ENCODE results near the gene AHR.
"Not testable (repeated sequence)": the region's sequence is repeated elsewhere in the genome, so short reads cannot be mapped to it uniquely, and the experiment has no call there.

Gene AHR

DNA sequence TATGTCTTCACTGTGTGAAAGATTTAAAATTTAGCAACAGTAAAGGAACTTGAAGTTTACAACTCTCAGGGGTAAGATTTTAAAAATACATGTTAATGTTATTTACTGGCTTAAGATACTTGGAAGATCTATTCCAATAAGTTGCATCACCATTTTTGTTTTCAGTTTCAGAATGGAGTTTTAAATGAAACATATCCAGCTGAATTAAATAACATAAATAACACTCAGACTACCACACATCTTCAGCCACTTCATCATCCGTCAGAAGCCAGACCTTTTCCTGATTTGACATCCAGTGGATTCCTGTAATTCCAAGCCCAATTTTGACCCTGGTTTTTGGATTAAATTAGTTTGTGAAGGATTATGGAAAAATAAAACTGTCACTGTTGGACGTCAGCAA, 44.3 kb downstream of the AHR start:
- DNase-seq = no peak

DNA sequence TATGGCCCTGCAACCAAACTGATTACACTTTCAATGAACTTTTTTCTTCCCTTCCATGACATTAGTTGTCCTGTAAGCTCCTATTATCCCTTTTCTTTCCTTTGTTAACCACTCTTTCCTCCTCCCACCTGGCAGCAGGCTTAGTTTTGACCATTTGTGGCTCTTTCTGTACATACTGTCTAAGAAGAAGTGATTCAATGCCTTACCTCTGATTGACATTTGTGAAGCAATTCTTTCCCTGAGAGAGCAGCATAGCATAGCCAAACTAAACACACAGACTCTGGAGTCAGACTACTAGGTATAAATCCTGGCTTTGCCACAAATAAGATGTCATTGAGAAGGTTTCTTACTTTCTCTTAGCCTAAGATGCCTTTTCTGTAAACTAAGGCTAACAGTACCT, 48.9 kb downstream of the AHR start:
- DNase-seq = no peak

DNA sequence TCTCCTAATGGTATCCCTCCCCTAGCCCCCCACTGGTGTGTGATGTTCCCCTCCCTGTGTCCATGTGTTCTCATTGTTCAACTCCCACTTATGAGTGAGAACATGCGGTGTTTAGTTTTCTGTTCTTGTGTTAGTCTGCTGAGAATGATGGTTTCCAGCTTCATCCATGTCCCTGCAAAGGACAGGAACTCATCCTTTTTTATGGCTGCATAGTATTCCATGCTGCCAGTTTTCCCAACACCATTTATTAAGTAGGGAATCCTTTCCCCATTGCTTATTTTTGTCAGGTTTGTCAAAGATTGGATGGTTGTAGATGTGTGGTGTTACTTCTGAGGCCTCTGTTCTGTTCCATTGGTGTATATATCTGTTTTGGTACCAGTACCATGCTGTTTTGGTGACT, 50.5 kb downstream of the AHR start:
- DNase-seq = not testable (repeated sequence)

DNA sequence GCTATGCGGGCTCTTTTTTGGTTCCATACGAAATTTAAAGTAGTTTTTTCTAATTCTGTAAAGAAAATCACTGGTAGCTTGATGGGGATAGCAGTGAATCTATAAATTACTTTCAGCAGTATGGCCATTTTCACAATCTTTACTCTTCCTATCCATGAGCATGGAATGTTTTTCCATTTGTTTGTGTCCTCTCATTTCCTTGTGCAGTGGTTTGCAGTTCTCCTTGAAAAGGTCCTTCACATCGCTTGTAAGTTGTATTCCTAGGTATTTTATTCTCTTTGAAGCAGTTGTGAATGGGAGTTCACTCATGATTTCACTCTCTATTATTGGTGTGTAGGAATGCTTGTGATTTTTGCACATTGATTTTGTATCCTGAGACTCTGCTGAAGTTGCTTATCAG, 51.9 kb downstream of the AHR start:
- DNase-seq = not testable (repeated sequence)

DNA sequence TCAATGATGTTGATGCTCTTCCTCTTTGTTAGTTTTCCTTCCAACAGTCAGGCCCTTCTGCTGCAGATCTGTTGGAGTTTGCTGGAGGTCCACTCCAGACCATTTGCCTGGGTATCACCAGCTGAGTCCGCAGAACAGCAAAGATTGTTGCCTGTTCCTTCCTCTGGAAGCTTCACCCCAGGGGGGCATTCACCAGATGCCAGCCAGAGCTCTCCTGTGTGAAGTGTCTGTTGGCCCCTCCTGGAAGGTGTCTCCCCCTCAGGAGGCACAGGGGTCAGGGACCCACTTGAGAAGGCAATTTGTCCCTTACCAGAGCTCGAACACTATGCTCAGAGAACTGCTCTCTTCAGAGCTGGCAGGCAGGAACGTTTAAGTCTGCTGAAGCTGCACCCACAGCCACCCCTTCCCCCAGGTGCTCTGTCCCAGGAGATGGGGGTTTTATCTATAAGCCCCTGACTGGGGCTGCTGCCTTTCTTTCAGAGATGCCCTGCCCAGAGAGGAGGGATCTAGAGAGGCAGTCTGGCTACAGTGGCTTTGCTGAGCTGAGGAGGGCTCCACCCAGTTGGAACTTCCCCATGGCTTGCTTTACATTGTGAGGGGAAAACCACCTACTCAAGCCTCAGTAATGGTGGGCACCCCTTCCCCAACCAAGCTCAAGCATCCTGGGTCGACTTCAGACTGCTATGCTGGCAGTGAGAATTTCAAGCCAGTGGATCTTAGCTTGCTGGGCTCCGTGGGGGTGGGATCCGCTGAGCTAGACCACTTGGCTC, 55.4 kb downstream of the AHR start:
- DNase-seq = not testable (repeated sequence)

- no peak for DNase-seq
Measured at GRCh38 chr7:17354473-17354872, 56.0 kb downstream of the AHR start.

DNA sequence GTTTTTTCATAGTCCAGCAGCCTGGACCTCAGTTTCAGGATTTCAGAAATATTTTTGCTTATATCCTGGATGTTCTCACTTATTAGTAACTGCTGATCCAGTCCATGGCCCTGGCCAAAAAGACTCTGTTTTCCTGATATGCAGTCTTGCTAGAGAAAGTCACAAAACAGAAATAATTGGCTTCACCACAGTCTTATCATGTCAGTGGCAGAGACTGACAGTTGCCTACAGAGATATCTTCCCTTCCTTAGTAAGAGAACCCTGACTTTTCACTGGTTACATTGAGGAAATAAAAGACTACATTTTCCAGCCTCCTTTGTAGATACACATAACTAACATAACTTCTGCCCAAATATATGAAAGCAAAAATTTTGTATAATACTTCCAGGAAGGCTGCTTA, 56.6 kb downstream of the AHR start:
- no peak for DNase-seq

DNA sequence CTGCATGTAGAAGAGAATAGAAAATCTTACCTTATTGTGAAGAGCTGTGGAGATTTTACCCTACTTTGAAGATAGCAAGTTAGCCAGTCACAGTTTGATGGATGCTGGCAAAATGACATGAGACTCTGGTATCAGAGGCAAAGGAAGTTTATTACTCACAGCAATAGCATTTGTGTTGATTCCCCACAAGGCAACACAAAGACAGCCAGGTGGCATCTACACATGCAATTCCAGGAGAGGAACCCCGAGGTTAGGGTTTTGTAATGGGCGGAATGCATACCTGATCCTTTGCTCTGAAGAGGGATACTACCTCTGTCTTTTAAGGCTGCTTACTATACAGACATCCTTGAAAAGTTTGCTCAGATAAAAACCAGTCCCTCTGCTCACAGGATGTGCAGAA, 59.5 kb downstream of the AHR start:
- DNase-seq = no peak

DNA sequence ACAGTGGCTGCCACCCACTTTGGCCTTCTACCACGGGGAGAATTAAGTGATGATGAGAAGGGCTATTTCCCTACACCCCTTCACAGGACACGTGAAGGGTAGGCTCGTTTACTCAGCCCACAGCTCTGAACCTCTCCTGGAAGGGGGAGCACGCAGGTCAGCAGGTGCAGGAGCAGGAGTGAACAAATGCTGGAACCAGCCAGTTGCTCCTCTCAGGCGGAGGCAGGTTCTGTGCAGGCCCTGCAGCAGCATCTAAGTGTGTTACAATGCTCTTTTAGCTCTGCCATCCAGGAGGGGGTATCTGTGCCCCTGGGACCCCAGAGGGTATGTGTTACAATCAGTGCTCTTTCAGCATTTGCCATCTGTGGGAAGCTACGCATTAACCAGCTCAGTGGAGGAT, 61.2 kb downstream of the AHR start:
- no peak for DNase-seq

GRCh38 chr7:17362439-17363105, 64.1 kb downstream of the AHR start:
- DNase-seq = no peak

GRCh38 chr7:17364671-17365070, 66.2 kb downstream of the AHR start:
- DNase-seq = no peak

- DNase-seq = no peak
Measured at GRCh38 chr7:17365775-17366174, 67.3 kb downstream of the AHR start.

- no peak for DNase-seq
Measured at GRCh38 chr7:17367502-17367901, 69.0 kb downstream of the AHR start.

GRCh38 chr7:17368856-17369524, 70.5 kb downstream of the AHR start:
- no peak for DNase-seq

DNA sequence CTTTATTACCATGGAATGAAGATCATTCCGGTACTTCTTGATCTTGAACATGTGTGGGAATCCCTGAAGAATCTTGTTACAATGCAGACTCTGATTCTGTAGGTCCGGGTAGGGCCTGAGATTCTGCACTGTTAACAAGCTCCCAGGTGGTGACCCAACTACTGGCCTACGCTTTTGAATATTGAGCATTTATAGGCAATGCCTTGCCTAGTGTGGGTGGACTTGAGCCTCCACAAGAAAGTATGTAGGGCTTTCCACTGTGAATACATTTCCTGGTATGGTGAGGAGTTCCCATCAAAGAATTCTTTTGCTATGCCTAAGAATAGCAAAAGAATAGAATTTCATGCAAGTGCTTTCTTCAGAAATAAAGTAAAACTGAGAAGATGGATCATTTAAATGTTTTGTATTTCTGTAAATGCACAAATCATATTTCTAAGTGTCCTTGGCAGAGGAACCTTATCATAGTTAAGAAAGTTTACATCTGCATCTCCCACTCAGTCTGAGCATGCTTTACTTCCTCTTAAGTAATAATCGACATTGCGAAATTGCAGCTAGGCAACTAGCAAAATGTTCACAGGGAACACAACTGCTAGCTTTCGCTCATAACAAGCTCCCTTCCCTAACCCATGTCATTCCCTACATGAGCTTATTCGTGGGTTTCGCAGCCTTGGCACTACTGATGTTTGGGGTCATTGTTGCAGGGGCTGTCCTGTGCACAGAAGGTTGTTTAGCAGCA, 71.4 kb downstream of the AHR start:
- no peak for DNase-seq

- DNase-seq = no peak
Measured at GRCh38 chr7:17370901-17371585, 72.6 kb downstream of the AHR start.

DNA sequence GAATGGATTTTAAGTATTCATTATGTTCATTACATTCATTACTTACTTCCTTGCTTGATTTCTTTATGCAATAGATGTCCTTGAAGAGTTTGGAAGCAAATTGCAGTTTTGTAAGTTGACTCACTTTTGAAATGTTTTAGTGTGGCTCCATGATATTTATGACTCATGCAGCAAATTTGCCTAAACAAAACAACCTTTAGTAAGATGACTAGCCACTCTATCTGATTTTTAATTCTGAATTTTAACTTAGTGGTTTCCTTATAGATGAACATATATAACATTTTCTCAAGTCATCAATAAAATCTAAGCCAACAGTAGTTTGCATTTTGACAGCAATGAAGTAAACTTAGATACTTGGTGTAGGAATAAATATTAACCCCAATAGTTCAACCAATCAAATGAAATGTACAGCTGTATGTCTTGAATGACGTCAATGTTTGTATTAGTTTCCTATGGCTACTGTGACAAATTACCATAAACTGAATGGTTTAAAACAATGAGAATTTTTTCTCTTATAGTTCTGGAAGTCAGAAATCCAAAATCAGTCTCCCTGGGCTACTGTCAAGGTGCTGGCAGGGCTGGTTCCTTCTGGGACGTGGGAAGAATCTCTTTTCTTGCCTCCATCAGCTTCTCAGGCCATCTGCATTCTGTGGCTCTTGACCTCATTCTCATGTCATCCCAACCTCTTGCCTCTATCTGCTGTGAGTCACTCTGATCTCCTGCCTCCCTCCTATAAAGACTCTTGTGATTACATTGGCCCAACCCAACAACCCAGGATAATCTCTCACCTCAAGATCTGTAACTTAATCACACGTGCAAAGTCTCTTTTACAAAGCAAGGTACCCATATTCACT, 73.4 kb downstream of the AHR start:
- no peak for DNase-seq

DNA sequence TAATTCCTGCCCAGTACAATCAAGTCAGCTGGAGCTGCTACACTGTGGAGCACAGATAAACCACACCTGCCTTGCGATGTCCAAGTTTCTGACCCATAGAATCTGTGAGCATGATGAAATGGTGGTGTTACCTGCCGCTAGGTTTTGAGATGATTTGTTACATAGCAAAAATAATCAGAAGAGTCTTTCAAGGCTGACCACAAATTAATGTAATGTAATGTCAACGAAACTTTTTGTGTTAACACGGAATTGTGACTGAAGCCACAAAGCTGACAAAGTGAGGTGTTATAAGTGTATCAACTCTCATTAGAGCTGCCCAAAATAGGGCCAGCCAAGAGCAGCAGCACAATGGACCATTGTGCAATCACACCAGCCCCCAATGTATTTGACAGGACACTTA, 75.7 kb downstream of the AHR start:
- no peak for DNase-seq

DNA sequence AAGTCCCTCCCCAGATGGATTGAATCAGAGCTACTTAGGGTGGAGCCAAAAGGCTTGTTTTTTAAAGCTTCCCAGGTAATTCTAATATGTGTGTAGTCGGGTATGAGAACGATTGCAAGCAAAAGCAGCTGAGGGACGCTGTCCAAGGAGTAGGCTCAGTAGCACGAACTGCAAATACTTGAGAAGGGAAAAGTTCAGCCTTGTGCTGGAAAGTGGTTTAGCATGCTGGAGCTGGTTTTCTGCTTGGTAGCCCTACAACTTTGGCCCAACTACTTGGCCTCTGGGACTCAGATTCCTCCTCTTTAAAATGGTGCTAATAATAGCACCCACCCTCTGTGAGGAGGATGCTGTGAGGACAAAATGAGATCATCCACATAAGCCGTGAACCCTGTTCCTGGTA, 76.2 kb downstream of the AHR start:
- no peak for DNase-seq

DNA sequence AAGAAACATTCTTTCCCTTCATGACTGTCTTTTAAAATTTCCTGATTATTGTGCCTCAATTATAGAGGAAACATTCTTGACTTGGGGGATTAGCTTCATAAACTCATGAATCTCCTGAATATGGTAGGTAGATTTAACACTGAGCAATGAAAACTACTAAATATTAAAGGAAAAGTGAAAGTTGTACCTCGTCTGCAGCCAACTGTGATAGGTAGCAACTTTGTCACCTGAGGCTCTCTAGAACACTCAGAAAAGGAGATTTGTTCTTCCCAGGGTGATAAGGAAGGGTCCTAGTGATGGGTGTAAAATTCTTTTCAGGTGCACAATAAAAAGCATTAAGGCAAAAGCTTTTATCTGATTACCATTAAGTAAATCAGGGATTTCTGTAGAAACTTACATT, 78.1 kb downstream of the AHR start:
- no peak for DNase-seq

DNA sequence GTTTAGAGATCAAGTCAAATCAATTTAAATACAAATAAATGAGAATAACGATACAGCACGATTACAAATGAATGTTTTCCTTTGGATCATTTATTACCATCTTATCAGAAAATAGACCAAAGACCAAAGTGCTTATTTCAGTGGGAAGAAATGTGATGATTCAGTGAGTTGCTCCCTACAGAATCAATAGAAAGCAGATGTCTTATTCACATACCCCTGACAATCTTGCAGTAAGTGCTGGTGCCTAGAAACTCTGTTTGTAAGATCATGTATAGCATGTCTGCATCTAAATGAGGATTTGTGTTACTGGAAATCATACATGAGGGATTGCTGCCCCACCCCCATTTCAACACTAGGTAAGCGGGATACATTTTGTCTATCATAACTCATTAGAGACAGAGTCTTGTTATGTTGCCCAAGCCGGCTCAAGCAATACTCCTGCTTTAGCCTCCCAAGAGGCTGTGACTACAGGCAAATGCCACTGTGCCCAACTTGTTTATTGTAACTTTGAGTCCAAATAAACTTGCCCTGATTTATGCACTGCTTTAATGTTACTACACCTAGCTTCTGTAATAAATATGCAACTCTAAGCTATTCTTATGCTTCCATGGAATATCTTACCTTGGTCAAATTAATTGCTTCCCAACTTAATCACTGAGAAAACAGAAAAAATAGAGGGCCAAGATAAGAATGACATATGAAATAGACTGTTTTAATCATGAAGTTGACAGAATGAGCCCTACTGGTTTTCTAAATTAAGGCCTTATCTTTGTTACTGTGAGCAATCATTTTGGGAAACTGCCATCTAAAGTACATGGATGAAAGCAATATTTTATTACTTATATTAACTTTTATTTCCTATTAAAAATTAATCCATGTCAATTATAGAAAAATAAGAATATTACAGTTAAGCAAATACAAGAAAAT, 82.5 kb downstream of the AHR start:
- DNase-seq = no peak
